ENCODE results near the gene CAMK4.
"Not testable (repeated sequence)": the region's sequence is repeated elsewhere in the genome, so short reads cannot be mapped to it uniquely, and the experiment has no call there.

CAMK4 gene

GRCh38 chr5:111386832-111387162 lies 162.6 kb downstream of the CAMK4 start:
- DNase-seq, result no peak

- DNase-seq, result no peak
These were observed 163.2 kb downstream of the CAMK4 start for GRCh38 chr5:111387361-111387760.

- DNase-seq, result no peak
These were observed 165.4 kb downstream of the CAMK4 start for GRCh38 chr5:111389390-111390082.

GRCh38 chr5:111392181-111392580 lies 168.0 kb downstream of the CAMK4 start:
- no peak for DNase-seq

- DNase-seq, result no peak
These were observed 170.4 kb downstream of the CAMK4 start for GRCh38 chr5:111394586-111394985.

GRCh38 chr5:111398013-111398412 lies 173.8 kb downstream of the CAMK4 start:
- no peak for DNase-seq

- DNase-seq, result no peak
These were observed 174.9 kb downstream of the CAMK4 start for GRCh38 chr5:111399113-111399512.

- DNase-seq, result peak; percentile 17
These were observed 177.7 kb downstream of the CAMK4 start for GRCh38 chr5:111401906-111402305.

GRCh38 chr5:111404270-111404769 lies 180.1 kb downstream of the CAMK4 start:
- DNase-seq, result no peak

- no peak for DNase-seq
These were observed 183.4 kb downstream of the CAMK4 start for GRCh38 chr5:111407562-111407961.

- no peak for DNase-seq
These were observed 184.6 kb downstream of the CAMK4 start for GRCh38 chr5:111408817-111409216.

- DNase-seq, result not testable (repeated sequence)
These were observed 185.1 kb downstream of the CAMK4 start for GRCh38 chr5:111409266-111409665.

- DNase-seq, result not testable (repeated sequence)
These were observed 185.9 kb downstream of the CAMK4 start for GRCh38 chr5:111410067-111410466.

GRCh38 chr5:111411301-111411700 lies 187.1 kb downstream of the CAMK4 start:
- DNase-seq, result no peak

GRCh38 chr5:111412593-111412992 lies 188.4 kb downstream of the CAMK4 start:
- DNase-seq, result no peak

GRCh38 chr5:111415053-111415452 lies 190.9 kb downstream of the CAMK4 start:
- no peak for DNase-seq

GRCh38 chr5:111422245-111422644 lies 198.1 kb downstream of the CAMK4 start:
- no peak for DNase-seq

- DNase-seq, result no peak
These were observed 198.8 kb downstream of the CAMK4 start for GRCh38 chr5:111422747-111423720.

GRCh38 chr5:111425205-111425604 lies 201.0 kb downstream of the CAMK4 start:
- no peak for DNase-seq

- DNase-seq, result no peak
These were observed 203.6 kb downstream of the CAMK4 start for GRCh38 chr5:111427762-111428161.

- DNase-seq, result no peak
These were observed 208.8 kb downstream of the CAMK4 start for GRCh38 chr5:111432883-111433536.

- no peak for DNase-seq
These were observed 210.6 kb downstream of the CAMK4 start for GRCh38 chr5:111434800-111435199.

- DNase-seq, result no peak
These were observed 215.4 kb downstream of the CAMK4 start for GRCh38 chr5:111439473-111440075.

Data from DMS53 (cell line).